Endodermal cell (in vitro differentiated cells): ENCODE results near the gene SMPD2. TPM values are rescaled to one million over a fixed set of nuclear protein-coding genes. Genes with fewer than 3 reads are reported as not detected.

Experiments
- DNase-seq: peaks from one replicate; pipeline ENCODE4 v3.0.0-alpha.2; 2017
- H3K27ac ChIP-seq: 2 replicates; pipeline ENCODE4 v1.5.1; 2013; ENCODE audit warnings: mild to moderate bottlenecking, low read depth, low read length, moderate library complexity
- H3K27me3 ChIP-seq: 2 replicates; pipeline ENCODE4 v1.6.1; 2013; ENCODE audit warnings: mild to moderate bottlenecking, low read length, moderate library complexity; ENCODE audit not compliant: insufficient read depth, control insufficient read depth, poor library complexity, severe bottlenecking
- H3K36me3 ChIP-seq: 2 replicates; pipeline ENCODE4 v1.7.0; 2013; ENCODE audit warnings: mild to moderate bottlenecking, low read length, moderate library complexity; ENCODE audit not compliant: control insufficient read depth, insufficient read depth
- H3K4me1 ChIP-seq: one replicate; pipeline ENCODE4 v1.7.0; 2013; ENCODE audit warnings: low read length; ENCODE audit not compliant: control insufficient read depth, insufficient read depth
- H3K4me3 ChIP-seq: 2 replicates; pipeline ENCODE4 v1.5.1; 2013; ENCODE audit warnings: mild to moderate bottlenecking, low read length, moderate library complexity
- H3K9ac ChIP-seq: 2 replicates; pipeline ENCODE4 v1.6.1; 2013; ENCODE audit warnings: mild to moderate bottlenecking, low read length, moderate library complexity; ENCODE audit not compliant: poor library complexity, severe bottlenecking; ENCODE audit errors: extremely low read depth
- H3K9me3 ChIP-seq: 2 replicates; pipeline ENCODE4 v1.6.1; 2013; ENCODE audit warnings: mild to moderate bottlenecking, low read length, moderate library complexity; ENCODE audit not compliant: control insufficient read depth
- H3K27ac Mint-ChIP-seq: 2 replicates; pipeline ENCODE4 v1.8.0; 2020; ENCODE audit warnings: mixed read lengths
- H3K27me3 Mint-ChIP-seq: 2 replicates; pipeline ENCODE4 v1.8.0; 2021; ENCODE audit warnings: mild to moderate bottlenecking, mixed read lengths; ENCODE audit not compliant: insufficient read depth
- H3K36me3 Mint-ChIP-seq: 2 replicates; pipeline ENCODE4 v1.8.0; 2020; ENCODE audit warnings: low read depth, mixed read lengths
- H3K4me1 Mint-ChIP-seq: 2 replicates; pipeline ENCODE4 v1.8.0; 2020; ENCODE audit warnings: mixed read lengths
- H3K4me3 Mint-ChIP-seq: 2 replicates; pipeline ENCODE4 v1.8.0; 2020; ENCODE audit warnings: mild to moderate bottlenecking, moderate library complexity, mixed read lengths
- H3K9me3 Mint-ChIP-seq: 2 replicates; pipeline ENCODE4 v1.8.0; 2020; ENCODE audit warnings: mild to moderate bottlenecking, mixed read lengths
- CTCF ChIP-seq: fragments of 200-600 bp; sonication (generic); conservative IDR thresholded peaks from 2 replicates; pipeline ENCODE4 v1.5.0; 2021; ENCODE audit warnings: antibody characterized with exemption, mild to moderate bottlenecking
- WGBS, 2 experiments: methylation state at CpG; one replicate each; pipeline versions ENCODE4 v1.1.5 to v1.1.7; 2013; ENCODE audit warnings: missing lambda C conversion rate in 2 of 2, mixed read lengths in 1 of 2; ENCODE audit not compliant: insufficient coverage in 1 of 2, insufficient read length in 1 of 2; 5-methylcytosine and 5-hydroxymethylcytosine counted together
- total RNA-seq, 2 donors: library from RNA; stranded (reverse); fragmentation: NEBNext Ultra II Directional in 1 of 2; extraction: Animal tissue kit (Norgen Biotek cat#: 25700) in 1 of 2; gene quantifications; 2 replicates in 1 of 2; 3 replicates in 1 of 2; pipeline ENCODE4 v1.2.1, GENCODE V29; 2021

Gene SMPD2
- total RNA-seq, 2 donors from 2014 or later: 11.1 to 12.0 TPM

GRCh38 chr6:109429496-109429895 is 11.0 kb upstream of the SMPD2 start:
- no peaks in the 10 kb centered on the region for H3K9me3 Mint-ChIP-seq
- no peaks in the 10 kb centered on the region for H3K27me3 ChIP-seq
- H3K4me3 Mint-ChIP-seq: no peak overlapping the region
- H3K4me3 ChIP-seq: no peak overlapping the region
- DNase-seq: no peak
- no peak overlapping the region for H3K27ac Mint-ChIP-seq
- H3K9me3 ChIP-seq: no peaks in the 10 kb centered on the region
- no peak overlapping the region for H3K9ac ChIP-seq
- H3K27ac ChIP-seq: no peak overlapping the region
- H3K36me3 ChIP-seq: no peaks in the 10 kb centered on the region
- TF ChIP-seq CTCF: no peak
- 97 to 100% methylated on average over 1 to 3 of the region's 3 CpGs for WGBS, 2 experiments
- H3K4me1 Mint-ChIP-seq: peaks cover 5% of the 10 kb centered on the region
- no peaks in the 10 kb centered on the region for H3K27me3 Mint-ChIP-seq
- no peaks in the 10 kb centered on the region for H3K36me3 Mint-ChIP-seq
- H3K4me1 ChIP-seq: no peaks in the 10 kb centered on the region

DNA sequence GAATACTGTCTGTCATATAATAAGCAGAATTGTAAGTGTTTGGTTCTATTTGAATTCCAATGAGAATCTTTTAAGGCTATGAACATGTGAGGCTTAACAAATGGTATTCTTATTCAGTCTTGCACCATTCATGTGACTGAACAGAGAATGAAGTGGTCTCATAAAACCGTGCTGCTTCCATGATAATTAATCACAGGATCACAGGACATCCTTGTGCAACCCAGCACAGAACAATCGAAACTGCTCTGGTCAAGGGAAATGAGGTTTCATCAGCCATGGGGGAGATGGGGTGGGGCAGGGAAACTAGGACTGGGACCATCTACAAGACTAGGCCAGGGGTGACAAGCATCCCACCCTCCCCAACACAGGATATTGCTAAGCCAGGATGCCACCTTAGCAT is 6.1 kb upstream of the SMPD2 start:
- H3K9ac ChIP-seq: no peak overlapping the region
- Mint-ChIP-seq H3K4me3 (no peak overlapping the region), H3K9me3 (no peaks in the 10 kb centered on the region), H3K27me3 (peaks cover 3% of the 10 kb centered on the region), H3K27ac (no peak overlapping the region), H3K4me1 (peaks cover 5% of the 10 kb centered on the region), H3K36me3 (peaks cover 2% of the 10 kb centered on the region)
- no peaks in the 10 kb centered on the region for H3K27me3 ChIP-seq
- H3K4me3 ChIP-seq: no peak overlapping the region
- 85 to 92% methylated on average over 2 of the region's 2 CpGs for WGBS, 2 experiments
- no peak for TF ChIP-seq CTCF
- H3K9me3 ChIP-seq: no peaks in the 10 kb centered on the region
- DNase-seq: no peak
- no peak overlapping the region for H3K27ac ChIP-seq
- H3K4me1 ChIP-seq: no peaks in the 10 kb centered on the region
- no peaks in the 10 kb centered on the region for H3K36me3 ChIP-seq

DNA sequence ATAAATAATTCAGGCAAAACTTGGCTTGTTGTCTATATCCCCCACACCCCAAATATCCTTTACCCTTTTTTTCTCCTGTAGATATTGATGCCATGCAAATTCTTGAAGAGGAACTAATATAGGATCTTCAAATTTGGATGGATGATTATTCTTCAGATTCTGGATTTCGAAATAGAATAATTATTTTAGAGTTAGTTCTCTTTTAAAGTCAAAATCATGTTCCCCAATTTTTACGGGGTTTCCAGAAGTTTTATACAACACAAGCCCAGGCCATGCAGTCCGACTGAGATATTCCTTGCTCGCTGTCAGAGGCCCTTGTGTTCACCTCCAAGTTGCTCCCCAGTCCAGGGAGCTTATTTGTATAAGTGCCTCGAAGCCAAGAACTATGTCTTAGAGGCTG is 4.5 kb upstream of the SMPD2 start:
- H3K9ac ChIP-seq: no peak overlapping the region
- H3K4me1 ChIP-seq: no peaks in the 10 kb centered on the region
- H3K4me3 ChIP-seq: no peak overlapping the region
- Mint-ChIP-seq H3K27ac (no peak overlapping the region), H3K4me3 (no peak overlapping the region), H3K36me3 (peaks cover 2% of the 10 kb centered on the region), H3K4me1 (peaks cover 8% of the 10 kb centered on the region), H3K9me3 (no peaks in the 10 kb centered on the region), H3K27me3 (peaks cover 7% of the 10 kb centered on the region)
- 92 to 100% methylated on average over 4 to 5 of the region's 5 CpGs for WGBS, 2 experiments
- no peaks in the 10 kb centered on the region for H3K36me3 ChIP-seq
- no peak for DNase-seq
- no peak for TF ChIP-seq CTCF
- no peaks in the 10 kb centered on the region for H3K27me3 ChIP-seq
- H3K27ac ChIP-seq: no peak overlapping the region
- no peaks in the 10 kb centered on the region for H3K9me3 ChIP-seq
